Measurements from ENCODE around the gene DMXL1.
A peak's percentile ranks its signal among the peaks of the same experiment; 100 is the strongest.
"Not testable (repeated sequence)": the region's sequence is repeated elsewhere in the genome, so short reads cannot be mapped to it uniquely, and the experiment has no call there.

Gene DMXL1

GRCh38 chr5:119229950-119230349 is 159.1 kb downstream of the DMXL1 start:
- TF ChIP-seq ZNF274 (IDR thresholded peaks at IDR 0.05; ENCODE audit: low read depth, low read length): no peak
- H3K4me3 ChIP-seq (ENCODE audit: low read length): no peak overlapping the region

- no peak overlapping the region for H3K4me3 ChIP-seq (ENCODE audit: low read length)
- TF ChIP-seq ZNF274 (IDR thresholded peaks at IDR 0.05; ENCODE audit: low read depth, low read length): no peak
Observed at GRCh38 chr5:119238265-119239118, 167.6 kb downstream of the DMXL1 start.

- TF ChIP-seq ZNF274 (IDR thresholded peaks at IDR 0.05; ENCODE audit: low read depth, low read length): no peak
- H3K4me3 ChIP-seq (ENCODE audit: low read length): no peak overlapping the region
Observed at GRCh38 chr5:119239119-119239417, 168.2 kb downstream of the DMXL1 start.

GRCh38 chr5:119239826-119240225 is 168.9 kb downstream of the DMXL1 start:
- not testable (repeated sequence) for H3K4me3 ChIP-seq (ENCODE audit: low read length)

- TF ChIP-seq ZNF274 (IDR thresholded peaks at IDR 0.05; ENCODE audit: low read depth, low read length): no peak
- no peak overlapping the region for H3K4me3 ChIP-seq (ENCODE audit: low read length)
Observed at GRCh38 chr5:119243888-119244287, 173.0 kb downstream of the DMXL1 start.

- H3K4me3 ChIP-seq (ENCODE audit: low read length): no peak overlapping the region
- TF ChIP-seq ZNF274 (IDR thresholded peaks at IDR 0.05; ENCODE audit: low read depth, low read length): no peak
Observed at GRCh38 chr5:119250946-119251901, 180.3 kb downstream of the DMXL1 start.

- no peak overlapping the region for H3K4me3 ChIP-seq (ENCODE audit: low read length)
- TF ChIP-seq ZNF274 (IDR thresholded peaks at IDR 0.05; ENCODE audit: low read depth, low read length): no peak
Observed at GRCh38 chr5:119255571-119256356, 184.9 kb downstream of the DMXL1 start.

GRCh38 chr5:119257613-119258012 is 186.7 kb downstream of the DMXL1 start:
- TF ChIP-seq ZNF274 (IDR thresholded peaks at IDR 0.05; ENCODE audit: low read depth, low read length): no peak
- H3K4me3 ChIP-seq (ENCODE audit: low read length): no peak overlapping the region

GRCh38 chr5:119263639-119264038 is 192.8 kb downstream of the DMXL1 start:
- no peak for TF ChIP-seq ZNF274 (IDR thresholded peaks at IDR 0.05; ENCODE audit: low read depth, low read length)
- no peak overlapping the region for H3K4me3 ChIP-seq (ENCODE audit: low read length)

GRCh38 chr5:119264186-119264585 is 193.3 kb downstream of the DMXL1 start:
- TF ChIP-seq ZNF274 (IDR thresholded peaks at IDR 0.05; ENCODE audit: low read depth, low read length): no peak
- no peak overlapping the region for H3K4me3 ChIP-seq (ENCODE audit: low read length)

- no peak for TF ChIP-seq ZNF274 (IDR thresholded peaks at IDR 0.05; ENCODE audit: low read depth, low read length)
- H3K4me3 ChIP-seq (ENCODE audit: low read length): peak overlapping the region; percentile 95
Observed at GRCh38 chr5:119267958-119268386, 197.1 kb downstream of the DMXL1 start.

- no peak for TF ChIP-seq ZNF274 (IDR thresholded peaks at IDR 0.05; ENCODE audit: low read depth, low read length)
- H3K4me3 ChIP-seq (ENCODE audit: low read length): peak overlapping the region; percentile 95
Observed at GRCh38 chr5:119268387-119269060, 197.6 kb downstream of the DMXL1 start.

GRCh38 chr5:119269061-119269944 is 198.4 kb downstream of the DMXL1 start:
- no peak for TF ChIP-seq ZNF274 (IDR thresholded peaks at IDR 0.05; ENCODE audit: low read depth, low read length)
- peak overlapping the region; percentile 95 for H3K4me3 ChIP-seq (ENCODE audit: low read length)
